Activated T-cell treated with anti-CD3 and anti-CD28 coated beads, Interleukin-2, amount 50 U/mL, for 4 hours (primary cell): ENCODE measurements around the gene APOC1. TPM values are rescaled to one million over a fixed set of nuclear protein-coding genes. Genes with fewer than 3 reads are reported as not detected.
"Not testable (repeated sequence)": the region's sequence is repeated elsewhere in the genome, so short reads cannot be mapped to it uniquely, and the experiment has no call there.

Source experiments
- ATAC-seq, 2 donors: fragments of 200-7000 bp; cut with Tn5 transposase; one replicate each; pipeline ENCODE4 v1.10.0; 2021
- DNase-seq: peaks from one replicate; pipeline ENCODE4 v3.0.0-alpha.2; 2020
- H3K27me3 Mint-ChIP-seq: one replicate; pipeline ENCODE4 v1.8.0; 2021; ENCODE audit warnings: low read depth, mixed read lengths
- H3K36me3 Mint-ChIP-seq: one replicate; pipeline ENCODE4 v1.8.0; 2022; ENCODE audit warnings: mixed read lengths; ENCODE audit not compliant: insufficient read depth
- H3K4me1 Mint-ChIP-seq: one replicate; pipeline ENCODE4 v1.8.0; 2021; ENCODE audit warnings: low read depth, mixed read lengths
- H3K4me3 Mint-ChIP-seq: one replicate; pipeline ENCODE4 v1.8.0; 2021; ENCODE audit warnings: mild to moderate bottlenecking, moderate library complexity, mixed read lengths
- H3K9me3 Mint-ChIP-seq: one replicate; pipeline ENCODE4 v1.8.0; 2021; ENCODE audit warnings: mixed read lengths
- total RNA-seq, 3 donors: library from RNA; stranded (reverse); gene quantifications; one replicate each; pipeline ENCODE4 v1.2.1, GENCODE V29; 2021

Gene APOC1
- total RNA-seq, 3 donors from 2014 or later: 1.3 to 4.8 (median 4.2) TPM

DNA sequence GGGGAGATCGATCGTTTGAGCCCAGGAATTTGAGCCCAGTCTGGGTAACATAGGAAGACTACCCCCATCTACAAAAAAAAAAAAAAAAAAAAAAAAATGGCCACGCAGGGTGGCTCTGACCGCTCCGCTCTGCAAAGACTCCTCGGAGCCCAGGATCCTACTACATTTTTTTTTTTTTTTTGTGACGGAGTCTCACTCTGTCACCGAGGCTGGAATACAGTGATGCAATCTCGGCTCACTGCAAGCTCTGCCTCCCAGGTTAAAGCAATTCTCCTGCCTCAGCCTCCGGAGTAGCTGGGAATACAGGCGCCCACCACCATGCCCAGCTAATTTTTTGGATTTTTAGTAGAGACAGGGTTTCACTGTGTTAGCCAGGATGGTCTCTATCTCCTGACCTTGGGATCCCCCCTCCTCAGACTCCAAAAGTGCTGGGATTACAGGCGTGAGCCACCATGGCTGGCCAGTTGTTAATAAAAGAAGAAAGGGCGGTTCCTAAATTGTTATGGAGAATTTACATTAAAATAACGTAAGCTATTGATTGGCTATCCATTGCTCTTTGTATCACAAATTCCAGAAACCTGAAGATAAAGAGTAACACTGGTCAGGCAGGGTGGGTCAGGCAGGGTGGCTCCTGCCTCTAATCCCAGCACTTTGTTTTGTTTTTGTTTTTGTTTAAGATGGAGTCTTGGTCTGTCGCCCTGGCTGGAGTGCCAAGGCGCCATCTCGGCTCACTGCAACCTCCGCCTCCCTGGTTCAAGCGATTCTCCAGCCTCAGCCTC, 31.6 kb upstream of the APOC1 start:
- DNase-seq, H3K9me3 Mint-ChIP-seq, H3K4me3 Mint-ChIP-seq, H3K27me3 Mint-ChIP-seq, ATAC-seq, H3K4me1 Mint-ChIP-seq, H3K36me3 Mint-ChIP-seq: not testable (repeated sequence)

DNA sequence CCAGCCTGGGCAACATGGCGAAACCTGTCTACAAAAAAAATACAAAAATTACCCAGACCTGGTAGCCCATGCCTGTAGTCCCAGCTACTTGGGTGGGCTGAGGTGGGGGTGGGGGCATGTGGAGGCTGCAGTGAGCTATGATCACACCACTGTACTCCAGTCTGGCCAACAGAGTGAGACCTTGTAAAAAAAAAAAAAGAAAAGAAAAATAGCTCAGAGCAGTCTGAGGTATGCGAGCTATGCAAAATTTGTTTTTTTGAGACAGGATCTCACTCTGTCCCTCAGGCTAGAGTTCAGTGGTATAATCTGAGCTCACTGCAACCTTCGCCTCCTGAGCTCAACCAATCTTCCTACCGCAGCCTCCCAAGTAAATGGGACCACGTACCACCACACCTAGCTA, 30.5 kb upstream of the APOC1 start:
- peaks cover 1% of the 10 kb centered on the region for H3K27me3 Mint-ChIP-seq
- H3K9me3 Mint-ChIP-seq: no peaks in the 10 kb centered on the region
- ATAC-seq: no peak
- H3K4me1 Mint-ChIP-seq: peaks cover under 1% of the 10 kb centered on the region
- no peak for DNase-seq
- H3K36me3 Mint-ChIP-seq: no peaks in the 10 kb centered on the region
- no peak overlapping the region for H3K4me3 Mint-ChIP-seq

DNA sequence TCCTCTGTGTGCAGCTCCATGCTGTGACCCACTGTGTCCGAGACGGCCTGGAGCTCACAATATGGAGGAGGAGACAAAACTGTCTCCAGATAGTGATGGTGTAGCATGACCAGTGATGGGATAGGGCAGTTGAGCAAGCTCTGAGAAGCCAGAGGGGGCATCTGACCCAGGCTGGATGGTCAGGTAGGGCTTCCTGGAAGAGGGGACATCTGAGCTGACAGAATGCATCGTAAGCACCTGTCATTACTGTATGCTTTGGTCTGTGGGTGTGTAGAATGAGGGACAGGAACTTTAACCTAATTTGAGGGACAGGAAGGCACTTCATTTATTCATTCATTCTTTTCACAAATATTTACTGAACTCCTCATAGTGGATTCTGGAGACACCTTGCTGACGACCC, 29.8 kb upstream of the APOC1 start:
- Mint-ChIP-seq H3K27me3 (peaks cover 1% of the 10 kb centered on the region), H3K4me3 (no peak overlapping the region), H3K36me3 (no peaks in the 10 kb centered on the region), H3K4me1 (peaks cover 3% of the 10 kb centered on the region), H3K9me3 (no peaks in the 10 kb centered on the region)
- no peak for DNase-seq
- no peak for ATAC-seq

DNA sequence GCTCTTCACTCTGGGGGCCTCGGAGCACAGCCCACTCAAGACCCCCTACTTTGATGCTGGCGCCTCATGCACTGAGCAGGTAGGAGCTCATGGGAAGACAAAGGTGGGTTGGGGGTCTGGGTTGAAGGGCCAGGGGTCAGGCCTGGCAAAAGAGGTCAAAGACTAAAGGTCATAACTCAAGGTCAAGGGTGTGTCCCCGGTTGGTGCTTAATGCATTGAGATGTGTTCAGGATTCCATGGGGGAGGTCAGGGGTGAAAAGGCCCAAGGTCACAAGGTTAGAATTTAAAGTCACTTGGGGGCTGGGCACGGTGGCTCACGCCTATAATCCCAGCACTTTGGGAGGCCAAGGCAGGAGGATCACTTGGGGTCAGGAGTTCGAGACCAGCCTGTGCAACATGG, 28.3 kb upstream of the APOC1 start:
- Mint-ChIP-seq H3K4me1 (peaks cover 7% of the 10 kb centered on the region), H3K4me3 (no peak overlapping the region), H3K27me3 (peaks cover under 1% of the 10 kb centered on the region), H3K9me3 (no peaks in the 10 kb centered on the region), H3K36me3 (no peaks in the 10 kb centered on the region)
- ATAC-seq: no peak
- DNase-seq: no peak

DNA sequence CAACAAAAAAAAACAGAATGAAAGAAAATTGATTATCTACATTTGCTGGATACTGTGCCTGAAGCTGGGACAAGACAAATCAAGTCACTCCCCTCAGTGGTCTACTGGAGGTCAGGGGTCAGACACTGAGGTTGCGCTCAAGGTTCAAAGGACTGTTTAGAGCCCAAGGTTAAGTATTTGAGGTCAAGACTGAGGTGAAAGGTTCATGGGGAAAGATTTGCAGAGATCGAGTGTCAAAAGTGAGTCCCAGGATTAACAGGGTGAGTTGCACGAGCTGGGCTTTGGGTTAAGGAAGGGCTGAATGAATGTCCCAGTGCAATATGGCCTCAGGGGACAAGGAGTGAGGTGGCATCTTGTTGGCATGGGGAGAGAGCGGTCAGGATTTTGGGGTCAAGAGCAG, 26.8 kb upstream of the APOC1 start:
- DNase-seq (no peak), ATAC-seq (no peak)
- no peaks in the 10 kb centered on the region for H3K27me3 Mint-ChIP-seq
- peaks cover 18% of the 10 kb centered on the region for H3K4me1 Mint-ChIP-seq
- peaks cover 8% of the 10 kb centered on the region for H3K36me3 Mint-ChIP-seq
- no peaks in the 10 kb centered on the region for H3K9me3 Mint-ChIP-seq
- H3K4me3 Mint-ChIP-seq: no peak overlapping the region

DNA sequence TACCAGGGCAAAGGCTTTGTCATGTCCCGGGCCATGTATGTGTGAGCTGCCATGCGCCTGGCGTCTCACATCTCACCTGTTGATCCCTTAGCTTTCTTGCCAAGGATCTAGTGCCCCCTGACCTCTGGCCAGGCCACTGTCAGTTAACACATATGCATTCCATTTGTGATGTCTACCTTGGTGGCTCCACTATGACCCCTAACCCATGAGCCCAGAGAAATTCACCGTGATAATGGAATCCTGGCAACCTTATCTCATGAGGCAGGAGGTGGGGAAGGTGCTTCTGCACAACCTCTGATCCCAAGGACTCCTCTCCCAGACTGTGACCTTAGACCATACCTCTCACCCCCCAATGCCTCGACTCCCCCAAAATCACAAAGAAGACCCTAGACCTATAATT, 26.1 kb upstream of the APOC1 start:
- not testable (repeated sequence) for ATAC-seq, H3K27me3 Mint-ChIP-seq, H3K4me3 Mint-ChIP-seq, H3K9me3 Mint-ChIP-seq, DNase-seq
- peaks cover 15% of the 10 kb centered on the region for H3K36me3 Mint-ChIP-seq
- H3K4me1 Mint-ChIP-seq: peaks cover 24% of the 10 kb centered on the region

DNA sequence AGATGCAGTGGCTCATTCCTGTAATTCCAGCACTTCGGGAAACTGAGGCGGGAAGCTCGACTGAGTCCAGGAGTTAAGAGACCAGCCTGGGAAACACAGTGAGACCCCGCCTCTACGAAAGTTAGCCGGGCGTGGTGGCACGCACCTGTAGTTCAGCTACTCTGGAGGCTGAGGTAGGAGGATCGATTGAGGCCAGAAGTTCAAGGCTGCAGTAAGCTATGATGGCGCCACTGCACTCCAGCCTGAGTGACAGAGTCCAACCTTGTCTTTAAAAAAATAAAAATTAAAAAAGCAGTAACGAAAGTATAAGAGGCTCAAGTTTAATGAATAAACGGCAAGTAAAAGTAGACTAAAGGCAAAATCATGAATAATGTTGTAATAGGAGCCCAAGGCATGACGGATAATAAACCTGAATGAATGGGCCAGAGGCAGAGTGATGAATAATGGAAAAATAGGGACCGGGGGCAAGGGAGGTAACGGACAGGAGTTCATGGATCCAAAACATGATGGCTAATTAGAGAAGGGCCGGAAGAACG, 24.5 kb upstream of the APOC1 start:
- DNase-seq (no peak), ATAC-seq (no peak)
- Mint-ChIP-seq H3K9me3 (no peaks in the 10 kb centered on the region), H3K4me1 (peaks cover 28% of the 10 kb centered on the region), H3K27me3 (no peaks in the 10 kb centered on the region), H3K36me3 (peaks cover 25% of the 10 kb centered on the region), H3K4me3 (peak overlapping the region; percentile 76)

DNA sequence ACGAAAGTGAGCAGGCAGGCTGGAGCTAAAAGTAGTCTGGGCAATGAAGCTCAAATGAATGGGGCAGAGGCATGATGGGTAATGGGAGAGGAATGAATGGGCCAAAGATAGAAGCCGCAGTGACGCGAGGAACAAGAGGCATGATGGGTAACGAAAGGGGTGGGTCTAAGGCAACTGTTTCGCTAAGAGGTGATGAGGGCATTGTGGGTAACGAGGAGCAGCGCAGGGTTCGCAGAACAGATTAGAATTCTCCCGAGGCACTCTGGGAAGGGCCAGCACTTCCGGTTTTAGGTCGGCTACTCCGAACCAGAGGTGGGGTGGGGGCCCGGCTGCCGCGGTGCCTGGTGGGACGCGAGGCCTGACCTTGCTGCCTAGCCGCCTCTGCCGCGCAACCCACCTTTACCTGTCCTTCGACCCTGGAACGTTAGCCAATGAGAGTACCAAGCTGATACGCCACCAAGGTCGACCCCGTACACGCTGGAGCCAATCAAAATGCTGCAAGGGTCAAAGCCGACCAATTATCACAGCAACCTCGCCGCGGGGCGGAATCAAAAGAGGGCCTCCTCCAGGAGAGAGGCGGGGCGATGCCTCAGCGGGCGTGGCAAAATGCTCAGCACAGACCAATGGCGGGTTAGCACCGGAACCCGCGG, 23.9 kb upstream of the APOC1 start:
- no peak for DNase-seq
- peak; percentile 84 to 85 for ATAC-seq
- Mint-ChIP-seq H3K4me1 (peaks cover 28% of the 10 kb centered on the region), H3K27me3 (no peaks in the 10 kb centered on the region), H3K9me3 (no peaks in the 10 kb centered on the region), H3K36me3 (peaks cover 28% of the 10 kb centered on the region), H3K4me3 (peak overlapping the region; percentile 76)

DNA sequence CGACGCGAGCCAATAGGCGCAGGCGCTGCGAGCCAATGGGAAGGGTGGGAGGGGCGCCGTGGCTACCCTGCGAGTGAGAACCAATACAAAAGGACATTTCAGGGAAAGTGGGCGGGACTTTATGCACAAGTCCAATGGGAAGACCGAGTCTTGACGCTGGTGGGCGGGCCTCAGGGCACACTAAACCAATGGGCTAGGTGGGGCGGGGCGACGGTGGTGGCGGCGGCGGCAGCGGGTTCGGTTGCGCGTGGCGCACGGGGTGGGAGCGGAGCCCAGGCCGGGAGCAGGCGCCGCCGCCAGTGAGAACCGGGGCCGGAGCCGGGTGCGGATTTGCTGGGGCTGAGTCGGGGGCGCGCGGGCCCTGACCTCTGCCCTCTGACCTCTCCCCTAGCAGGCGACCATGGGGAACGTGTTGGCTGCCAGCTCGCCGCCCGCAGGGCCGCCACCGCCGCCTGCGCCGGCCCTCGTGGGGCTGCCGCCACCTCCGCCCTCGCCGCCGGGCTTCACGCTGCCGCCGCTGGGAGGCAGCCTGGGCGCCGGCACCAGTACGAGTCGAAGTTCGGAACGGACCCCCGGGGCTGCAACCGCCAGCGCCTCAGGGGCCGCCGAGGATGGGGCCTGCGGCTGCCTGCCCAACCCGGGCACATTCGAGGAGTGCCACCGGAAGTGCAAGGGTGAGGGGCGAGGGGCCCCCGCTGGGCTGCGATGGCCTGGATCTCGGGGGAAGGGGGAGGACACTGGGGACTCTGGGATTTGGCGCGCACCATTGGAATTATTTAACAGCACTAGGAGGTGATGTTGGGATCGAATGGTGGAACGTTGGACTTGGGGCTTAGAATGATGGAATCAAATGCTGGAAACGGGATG, 23.2 kb upstream of the APOC1 start, which contains the start of gene TOMM40:
TSS of gene TOMM40 (plus strand) at position 239 of the 867 bp plus-strand sequence. CDS start at position 401, 162 bp downstream.
- H3K9me3 Mint-ChIP-seq: no peaks in the 10 kb centered on the region
- DNase-seq (peak; percentile 100), ATAC-seq (peak in 1 of 2 donors; percentile 73)
- H3K27me3 Mint-ChIP-seq: no peaks in the 10 kb centered on the region
- peaks cover 28% of the 10 kb centered on the region for H3K4me1 Mint-ChIP-seq
- H3K4me3 Mint-ChIP-seq: peak within 1 kb of the TSS; percentile 94
- peaks cover 34% of the 10 kb centered on the region for H3K36me3 Mint-ChIP-seq

DNA sequence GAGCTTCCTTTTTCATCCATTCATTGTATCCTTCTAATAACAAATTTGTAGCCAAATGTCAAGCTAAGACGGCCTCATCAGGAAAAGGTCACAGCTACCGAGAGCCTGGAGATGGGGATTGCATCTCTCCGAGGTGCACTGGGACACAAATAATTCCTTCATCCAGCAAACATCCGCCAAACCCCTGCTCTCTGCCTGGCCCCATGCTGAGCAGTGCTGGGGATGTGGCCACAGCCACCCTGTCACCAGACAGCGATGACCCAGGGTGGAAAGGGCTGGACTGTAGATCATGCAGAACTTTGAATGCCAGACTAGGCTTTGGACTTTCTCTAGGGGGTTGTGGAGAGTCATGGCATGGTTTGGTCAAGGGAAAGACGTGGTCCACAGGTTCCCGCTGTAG, 21.5 kb upstream of the APOC1 start:
- Mint-ChIP-seq H3K4me1 (peaks cover 28% of the 10 kb centered on the region), H3K4me3 (peak overlapping the region; percentile 94), H3K9me3 (no peaks in the 10 kb centered on the region), H3K36me3 (peaks cover 41% of the 10 kb centered on the region), H3K27me3 (no peaks in the 10 kb centered on the region)
- ATAC-seq: no peak
- no peak for DNase-seq

DNA sequence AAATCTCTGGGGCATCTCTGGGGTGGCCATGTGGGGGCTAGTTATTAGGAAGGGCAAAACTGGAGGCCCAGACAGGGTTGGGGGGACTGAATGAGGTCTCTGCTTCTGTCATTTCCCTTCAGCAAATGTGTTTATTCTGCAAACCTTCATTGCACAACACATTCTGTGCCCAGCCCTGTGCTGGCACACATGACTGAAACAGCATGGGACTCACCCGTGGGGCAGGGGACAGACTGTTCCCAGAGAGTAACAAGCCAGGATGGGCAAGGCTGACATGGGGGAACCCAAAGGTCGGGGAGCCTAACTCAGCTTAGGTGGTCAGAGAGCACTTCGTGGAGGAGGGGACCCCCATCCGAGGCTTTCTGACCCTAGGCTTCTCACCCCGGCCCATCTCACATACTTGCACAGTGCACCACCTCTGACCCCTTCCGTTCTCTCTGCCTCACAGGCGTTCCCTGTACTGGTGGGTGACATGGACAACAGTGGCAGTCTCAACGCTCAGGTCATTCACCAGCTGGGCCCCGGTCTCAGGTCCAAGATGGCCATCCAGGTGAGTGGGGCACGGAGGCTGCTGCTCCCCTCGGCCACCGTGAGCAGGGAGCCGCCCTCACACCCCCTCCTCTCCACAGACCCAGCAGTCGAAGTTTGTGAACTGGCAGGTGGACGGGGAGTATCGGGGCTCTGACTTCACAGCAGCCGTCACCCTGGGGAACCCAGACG, 20.9 kb upstream of the APOC1 start:
- no peak for DNase-seq
- Mint-ChIP-seq H3K9me3 (no peaks in the 10 kb centered on the region), H3K27me3 (no peaks in the 10 kb centered on the region), H3K36me3 (peaks cover 45% of the 10 kb centered on the region), H3K4me3 (peak overlapping the region; percentile 94), H3K4me1 (peaks cover 28% of the 10 kb centered on the region)
- no peak for ATAC-seq

DNA sequence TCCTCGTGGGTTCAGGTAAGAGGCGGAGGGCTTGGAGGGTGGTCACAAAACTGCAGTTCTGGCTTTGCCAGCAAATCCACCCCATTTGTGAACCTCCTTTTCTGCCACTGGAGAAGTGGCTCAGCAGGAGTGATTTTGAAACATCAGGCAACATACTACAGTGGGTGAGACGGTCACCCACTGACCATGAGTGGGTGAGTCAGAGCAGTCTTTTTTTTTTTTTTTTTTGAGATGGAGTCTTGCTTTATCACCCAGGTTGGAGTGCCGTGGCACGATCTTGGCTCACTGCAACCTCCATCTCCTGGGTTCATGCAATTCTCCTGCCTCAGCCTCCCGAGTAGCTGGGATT, 20.4 kb upstream of the APOC1 start:
- H3K9me3 Mint-ChIP-seq: no peaks in the 10 kb centered on the region
- peaks cover 27% of the 10 kb centered on the region for H3K4me1 Mint-ChIP-seq
- peaks cover 45% of the 10 kb centered on the region for H3K36me3 Mint-ChIP-seq
- no peak overlapping the region for H3K4me3 Mint-ChIP-seq
- no peak for ATAC-seq
- no peak for DNase-seq
- H3K27me3 Mint-ChIP-seq: no peaks in the 10 kb centered on the region

DNA sequence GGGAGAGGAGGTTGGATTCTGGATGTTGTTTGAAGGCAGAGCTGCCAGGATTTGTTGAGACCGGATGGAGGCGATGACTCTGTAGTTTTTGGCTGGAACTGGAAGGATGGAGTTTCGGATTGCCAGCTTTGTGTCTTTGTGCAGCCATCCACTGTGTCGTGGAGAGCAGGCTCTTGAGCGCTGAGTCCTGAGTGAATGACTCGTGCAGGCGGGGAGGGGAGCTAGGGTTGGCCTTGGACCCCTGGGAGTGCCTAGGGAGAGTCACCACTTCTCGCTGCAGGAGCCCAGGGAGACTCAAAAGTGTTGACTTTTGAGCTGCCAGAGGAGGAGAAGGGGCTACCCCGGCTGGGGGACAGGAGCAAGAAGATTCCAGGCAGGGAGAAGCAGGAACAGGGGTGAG, 19.5 kb upstream of the APOC1 start:
- no peaks in the 10 kb centered on the region for H3K9me3 Mint-ChIP-seq
- no peak overlapping the region for H3K4me3 Mint-ChIP-seq
- H3K27me3 Mint-ChIP-seq: no peaks in the 10 kb centered on the region
- ATAC-seq: no peak
- no peak for DNase-seq
- H3K36me3 Mint-ChIP-seq: peaks cover 45% of the 10 kb centered on the region
- H3K4me1 Mint-ChIP-seq: peaks cover 25% of the 10 kb centered on the region

DNA sequence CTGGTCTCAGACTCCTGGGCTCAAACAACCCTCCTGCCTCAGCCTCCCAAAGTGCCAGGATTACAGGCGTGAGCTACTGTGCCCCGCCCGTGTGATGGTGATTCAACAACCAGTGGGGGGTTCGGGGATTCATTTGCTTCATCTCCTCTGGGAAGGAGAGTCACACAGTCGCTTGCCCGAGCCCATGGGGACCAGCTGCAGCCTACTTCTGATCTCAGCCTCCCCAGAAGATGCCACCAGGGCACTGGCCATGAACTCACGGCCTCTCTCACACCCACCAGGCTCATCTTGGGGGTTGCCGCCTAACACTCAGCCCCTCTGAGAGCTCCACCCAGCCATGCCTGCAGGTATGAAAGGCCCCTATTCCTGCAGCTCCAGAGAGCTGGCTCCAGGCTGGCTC, 16.6 kb upstream of the APOC1 start:
- H3K4me3 Mint-ChIP-seq: no peak overlapping the region
- peaks cover 8% of the 10 kb centered on the region for H3K4me1 Mint-ChIP-seq
- no peak for ATAC-seq
- no peaks in the 10 kb centered on the region for H3K27me3 Mint-ChIP-seq
- H3K36me3 Mint-ChIP-seq: peaks cover 44% of the 10 kb centered on the region
- no peaks in the 10 kb centered on the region for H3K9me3 Mint-ChIP-seq
- no peak for DNase-seq
